ENCODE results near the gene GBX2.

The GBX2 gene

GRCh38 chr2:236160366-236161081 lies 7.7 kb downstream of the GBX2 start:
- no peak for TF ChIP-seq CTCF (IDR thresholded peaks at IDR 0.05; ENCODE audit: low read length, missing control alignments)
- H3K4me3 ChIP-seq (replicated peaks; ENCODE audit: low read depth, low read length): no peak overlapping the region
- no peak for DNase-seq (ENCODE audit: low read depth)

- no peak for DNase-seq (ENCODE audit: low read depth)
- H3K4me3 ChIP-seq (replicated peaks; ENCODE audit: low read depth, low read length): no peak overlapping the region
- no peak for TF ChIP-seq CTCF (IDR thresholded peaks at IDR 0.05; ENCODE audit: low read length, missing control alignments)
Observed at GRCh38 chr2:236159778-236160170, 8.4 kb downstream of the GBX2 start.

- H3K4me3 ChIP-seq (replicated peaks; ENCODE audit: low read depth, low read length): no peak overlapping the region
- TF ChIP-seq CTCF (IDR thresholded peaks at IDR 0.05; ENCODE audit: low read length, missing control alignments): no peak
- no peak for DNase-seq (ENCODE audit: low read depth)
Observed at GRCh38 chr2:236158969-236159777, 9.0 kb downstream of the GBX2 start.

GRCh38 chr2:236157815-236158498 lies 10.2 kb downstream of the GBX2 start:
- no peak overlapping the region for H3K4me3 ChIP-seq (replicated peaks; ENCODE audit: low read depth, low read length)
- no peak for DNase-seq (ENCODE audit: low read depth)
- TF ChIP-seq CTCF (IDR thresholded peaks at IDR 0.05; ENCODE audit: low read length, missing control alignments): no peak

- no peak overlapping the region for H3K4me3 ChIP-seq (replicated peaks; ENCODE audit: low read depth, low read length)
- TF ChIP-seq CTCF (IDR thresholded peaks at IDR 0.05; ENCODE audit: low read length, missing control alignments): no peak
- DNase-seq (ENCODE audit: low read depth): no peak
Observed at GRCh38 chr2:236157366-236157765, 10.8 kb downstream of the GBX2 start.

GRCh38 chr2:236156860-236157194 lies 11.4 kb downstream of the GBX2 start:
- no peak overlapping the region for H3K4me3 ChIP-seq (replicated peaks; ENCODE audit: low read depth, low read length)
- DNase-seq (ENCODE audit: low read depth): no peak
- TF ChIP-seq CTCF (IDR thresholded peaks at IDR 0.05; ENCODE audit: low read length, missing control alignments): no peak

Measured in fibroblast of pulmonary artery (primary cell).